Stimulated activated CD4-positive, alpha-beta T cell treated with anti-CD3 and anti-CD28 coated beads, Interleukin-15, amount 100 ng/mL, for 1 hour (primary cell): ENCODE data around the gene METTL25B.

Experiments used
- DNase-seq, 2 donors: peaks; one replicate each; pipeline ENCODE4 v3.0.0-alpha.2; 2020; ENCODE audit warnings: low read depth in 1 of 2, low spot score in 1 of 2

The METTL25B gene

GRCh38 chr1:156700736-156701531 lies 27.3 kb upstream of the METTL25B start:
- no peak for DNase-seq

GRCh38 chr1:156703336-156703735 lies 24.9 kb upstream of the METTL25B start:
- no peak for DNase-seq

GRCh38 chr1:156703741-156704140 lies 24.5 kb upstream of the METTL25B start:
- DNase-seq = no peak

- DNase-seq = no peak
Measured at GRCh38 chr1:156704166-156704711, 24.0 kb upstream of the METTL25B start.

- no peak for DNase-seq
Measured at GRCh38 chr1:156704930-156705320, 23.3 kb upstream of the METTL25B start.

- no peak for DNase-seq
Measured at GRCh38 chr1:156705321-156705917, 22.9 kb upstream of the METTL25B start, which contains the start of gene CRABP2. Gene CRABP2, minus strand, starts transcription at chr1:156705583. Its CDS starts 137 bp downstream, at chr1:156705446.

GRCh38 chr1:156705918-156706656 lies 22.2 kb upstream of the METTL25B start:
- DNase-seq = peak; percentile 42 to 64

GRCh38 chr1:156706657-156707416 lies 21.4 kb upstream of the METTL25B start:
- DNase-seq = no peak

- DNase-seq = no peak
Measured at GRCh38 chr1:156707417-156708217, 20.7 kb upstream of the METTL25B start.

GRCh38 chr1:156708218-156708661 lies 20.0 kb upstream of the METTL25B start:
- no peak for DNase-seq

GRCh38 chr1:156709031-156709430 lies 19.2 kb upstream of the METTL25B start:
- DNase-seq = no peak

- DNase-seq = no peak
Measured at GRCh38 chr1:156709757-156710489, 18.3 kb upstream of the METTL25B start.

- DNase-seq = no peak
Measured at GRCh38 chr1:156711011-156711817, 17.1 kb upstream of the METTL25B start.

- DNase-seq = no peak
Measured at GRCh38 chr1:156712626-156713025, 15.6 kb upstream of the METTL25B start.

- DNase-seq = no peak
Measured at GRCh38 chr1:156714830-156715229, 13.4 kb upstream of the METTL25B start.

GRCh38 chr1:156717351-156717750 lies 10.9 kb upstream of the METTL25B start:
- no peak for DNase-seq

GRCh38 chr1:156721131-156721530 lies 7.1 kb upstream of the METTL25B start:
- DNase-seq = no peak

- no peak for DNase-seq
Measured at GRCh38 chr1:156721535-156721934, 6.7 kb upstream of the METTL25B start.
